ENCODE measurements around the gene IL15.

- TF ChIP-seq CTCF (IDR thresholded peaks at IDR 0.05) (no peak), POLR2A (IDR thresholded peaks at IDR 0.05) (no peak), EP300 (IDR thresholded peaks at IDR 0.05) (no peak)
Measured at GRCh38 chr4:141713185-141713584, 76.8 kb downstream of the IL15 start.
